ENCODE results near the gene SLC6A1.
"Not testable (repeated sequence)": the region's sequence is repeated elsewhere in the genome, so short reads cannot be mapped to it uniquely, and the experiment has no call there.

The SLC6A1 gene

GRCh38 chr3:11074451-11074850 is 81.9 kb downstream of the SLC6A1 start:
- no peaks in the 10 kb centered on the region for H3K27me3 ChIP-seq (replicated peaks; ENCODE audit: insufficient read depth, low read length)
- no peak overlapping the region for H3K27ac ChIP-seq (ENCODE audit: low read length)
- no peak overlapping the region for H2AFZ ChIP-seq (ENCODE audit: low read length)
- H3K9ac ChIP-seq (ENCODE audit: low read length) = no peak overlapping the region
- H3K4me3 ChIP-seq (ENCODE audit: low read length) = no peak overlapping the region
- H3K9me2 ChIP-seq (replicated peaks; ENCODE audit: insufficient read depth, low read length) = no peaks in the 10 kb centered on the region
- no peak for DNase-seq
- H4K20me1 ChIP-seq (ENCODE audit: insufficient read depth, low read length) = no peaks in the 10 kb centered on the region
- H3K4me1 ChIP-seq (ENCODE audit: low read length) = no peaks in the 10 kb centered on the region
- no peaks in the 10 kb centered on the region for H3K9me3 ChIP-seq (replicated peaks; ENCODE audit: insufficient read depth, low read length)
- TF ChIP-seq EZH2 (optimal IDR thresholded peaks at IDR 0.05; ENCODE audit: low read depth, low read length) (no peak), EZH2phosphoT487 (IDR thresholded peaks at IDR 0.05; ENCODE audit: low read length) (no peak), CTCF (IDR thresholded peaks at IDR 0.05; ENCODE audit: low read length) (no peak)
- no peaks in the 10 kb centered on the region for H3K36me3 ChIP-seq (replicated peaks; ENCODE audit: insufficient read depth, low read length)
- no peaks in the 10 kb centered on the region for H3F3A ChIP-seq (ENCODE audit: insufficient read depth, low read length)
- no peaks in the 10 kb centered on the region for H3K79me2 ChIP-seq (ENCODE audit: low read length)
- no peak overlapping the region for H3K4me2 ChIP-seq (ENCODE audit: low read depth, low read length)

GRCh38 chr3:11075122-11075521 is 82.6 kb downstream of the SLC6A1 start:
- not testable (repeated sequence) for H3K9me3 ChIP-seq (replicated peaks; ENCODE audit: insufficient read depth, low read length); H3F3A ChIP-seq (ENCODE audit: insufficient read depth, low read length)

GRCh38 chr3:11076711-11077110 is 84.2 kb downstream of the SLC6A1 start:
- TF ChIP-seq EZH2 (optimal IDR thresholded peaks at IDR 0.05; ENCODE audit: low read depth, low read length) = no peak
- no peak for TF ChIP-seq CTCF (IDR thresholded peaks at IDR 0.05; ENCODE audit: low read length)
- no peak for TF ChIP-seq EZH2phosphoT487 (IDR thresholded peaks at IDR 0.05; ENCODE audit: low read length)
- no peaks in the 10 kb centered on the region for H3K4me1 ChIP-seq (ENCODE audit: low read length)
- H2AFZ ChIP-seq (ENCODE audit: low read length) = no peak overlapping the region
- no peaks in the 10 kb centered on the region for H3F3A ChIP-seq (ENCODE audit: insufficient read depth, low read length)
- H3K4me2 ChIP-seq (ENCODE audit: low read depth, low read length) = no peak overlapping the region
- no peak overlapping the region for H3K27ac ChIP-seq (ENCODE audit: low read length)
- DNase-seq = no peak
- no peak overlapping the region for H3K4me3 ChIP-seq (ENCODE audit: low read length)
- H3K27me3 ChIP-seq (replicated peaks; ENCODE audit: insufficient read depth, low read length) = no peaks in the 10 kb centered on the region
- H4K20me1 ChIP-seq (ENCODE audit: insufficient read depth, low read length) = no peaks in the 10 kb centered on the region
- H3K79me2 ChIP-seq (ENCODE audit: low read length) = no peaks in the 10 kb centered on the region
- H3K9ac ChIP-seq (ENCODE audit: low read length) = no peak overlapping the region
- no peaks in the 10 kb centered on the region for H3K9me2 ChIP-seq (replicated peaks; ENCODE audit: insufficient read depth, low read length)
- no peaks in the 10 kb centered on the region for H3K36me3 ChIP-seq (replicated peaks; ENCODE audit: insufficient read depth, low read length)
- H3K9me3 ChIP-seq (replicated peaks; ENCODE audit: insufficient read depth, low read length) = no peaks in the 10 kb centered on the region

More at GRCh38 chr3:11075122-11075521, 82.6 kb downstream of the SLC6A1 start:
- not testable (repeated sequence) for H3K4me1 ChIP-seq (ENCODE audit: low read length); H3K9ac ChIP-seq (ENCODE audit: low read length); H3K9me2 ChIP-seq (replicated peaks; ENCODE audit: insufficient read depth, low read length); H3K4me3 ChIP-seq (ENCODE audit: low read length); H2AFZ ChIP-seq (ENCODE audit: low read length); H3K36me3 ChIP-seq (replicated peaks; ENCODE audit: insufficient read depth, low read length); H3K27me3 ChIP-seq (replicated peaks; ENCODE audit: insufficient read depth, low read length); H3K4me2 ChIP-seq (ENCODE audit: low read depth, low read length); H3K27ac ChIP-seq (ENCODE audit: low read length); H3K79me2 ChIP-seq (ENCODE audit: low read length); H4K20me1 ChIP-seq (ENCODE audit: insufficient read depth, low read length); DNase-seq

GRCh38 chr3:11077466-11077865 is 84.9 kb downstream of the SLC6A1 start:
- no peak for DNase-seq
- H3K4me2 ChIP-seq (ENCODE audit: low read depth, low read length) = no peak overlapping the region
- H3K9ac ChIP-seq (ENCODE audit: low read length) = no peak overlapping the region
- no peak overlapping the region for H3K4me3 ChIP-seq (ENCODE audit: low read length)
- H3K9me2 ChIP-seq (replicated peaks; ENCODE audit: insufficient read depth, low read length) = no peaks in the 10 kb centered on the region
- H3K36me3 ChIP-seq (replicated peaks; ENCODE audit: insufficient read depth, low read length) = no peaks in the 10 kb centered on the region
- TF ChIP-seq CTCF (IDR thresholded peaks at IDR 0.05; ENCODE audit: low read length) (no peak), EZH2 (optimal IDR thresholded peaks at IDR 0.05; ENCODE audit: low read depth, low read length) (no peak), EZH2phosphoT487 (IDR thresholded peaks at IDR 0.05; ENCODE audit: low read length) (no peak)
- no peaks in the 10 kb centered on the region for H3K79me2 ChIP-seq (ENCODE audit: low read length)
- no peak overlapping the region for H3K27ac ChIP-seq (ENCODE audit: low read length)
- no peaks in the 10 kb centered on the region for H3K27me3 ChIP-seq (replicated peaks; ENCODE audit: insufficient read depth, low read length)
- H2AFZ ChIP-seq (ENCODE audit: low read length) = no peak overlapping the region
- H3F3A ChIP-seq (ENCODE audit: insufficient read depth, low read length) = no peaks in the 10 kb centered on the region
- no peaks in the 10 kb centered on the region for H3K4me1 ChIP-seq (ENCODE audit: low read length)
- no peaks in the 10 kb centered on the region for H3K9me3 ChIP-seq (replicated peaks; ENCODE audit: insufficient read depth, low read length)
- no peaks in the 10 kb centered on the region for H4K20me1 ChIP-seq (ENCODE audit: insufficient read depth, low read length)
